ENCODE measurements around the gene ACRBP.

Gene ACRBP

DNA sequence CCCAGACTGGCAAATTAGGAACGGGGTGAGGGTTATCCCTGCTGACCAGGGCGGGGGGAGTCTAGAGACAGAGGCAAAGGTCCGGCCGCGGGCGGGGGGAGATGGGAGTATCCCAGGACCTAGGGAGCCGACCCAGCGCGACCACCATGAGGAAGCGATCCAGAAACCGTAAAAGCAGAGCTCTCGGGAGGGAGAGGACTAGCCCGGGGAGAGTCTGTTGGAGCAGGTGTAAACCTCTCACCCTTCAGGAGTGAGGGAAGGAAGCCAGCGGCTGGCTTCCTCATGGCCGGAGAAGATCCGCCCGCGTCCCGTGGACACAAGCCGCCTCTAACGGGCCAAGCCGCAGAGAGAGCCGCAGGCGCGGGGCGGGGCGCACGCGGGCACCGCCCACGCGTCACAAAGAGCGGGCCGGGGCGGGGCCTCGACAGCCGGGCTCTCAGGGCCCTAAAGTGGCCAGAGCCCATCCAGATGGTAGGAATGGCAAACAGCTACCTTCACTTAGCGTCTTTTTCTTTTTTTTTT is at the start of gene ACRBP:
Gene ACRBP (minus strand): TSS at position 350 of the 522 bp plus-strand sequence. CDS start 66 bp downstream, at position 284.
- DNase-seq, result no peak

GRCh38 chr12:6695313-6696045 is 48.2 kb upstream of the ACRBP start:
- no peak for DNase-seq

DNA sequence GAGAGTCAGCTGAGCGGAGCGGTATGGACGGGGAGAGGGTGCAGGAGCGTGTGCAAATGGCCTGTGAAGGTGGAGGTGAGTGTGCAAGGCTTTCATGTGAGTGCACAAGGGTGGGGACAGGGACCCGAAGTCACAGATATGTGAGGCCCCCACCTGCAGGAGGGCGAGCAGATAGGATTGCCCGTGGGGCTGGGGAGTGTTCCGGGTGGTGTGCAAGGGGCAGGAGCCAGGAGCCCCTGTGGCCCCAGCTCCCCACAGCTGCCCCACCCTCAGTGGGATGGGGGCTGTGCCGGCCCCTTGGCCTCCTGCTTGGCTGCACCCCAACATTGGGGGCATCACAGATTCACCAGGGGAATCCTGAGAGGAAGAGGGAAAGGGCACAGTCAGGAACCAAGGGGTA is 47.5 kb upstream of the ACRBP start:
- DNase-seq, result no peak

GRCh38 chr12:6693832-6694355 is 46.7 kb upstream of the ACRBP start:
- DNase-seq, result no peak

GRCh38 chr12:6692888-6693287 is 45.7 kb upstream of the ACRBP start:
- DNase-seq, result no peak

DNA sequence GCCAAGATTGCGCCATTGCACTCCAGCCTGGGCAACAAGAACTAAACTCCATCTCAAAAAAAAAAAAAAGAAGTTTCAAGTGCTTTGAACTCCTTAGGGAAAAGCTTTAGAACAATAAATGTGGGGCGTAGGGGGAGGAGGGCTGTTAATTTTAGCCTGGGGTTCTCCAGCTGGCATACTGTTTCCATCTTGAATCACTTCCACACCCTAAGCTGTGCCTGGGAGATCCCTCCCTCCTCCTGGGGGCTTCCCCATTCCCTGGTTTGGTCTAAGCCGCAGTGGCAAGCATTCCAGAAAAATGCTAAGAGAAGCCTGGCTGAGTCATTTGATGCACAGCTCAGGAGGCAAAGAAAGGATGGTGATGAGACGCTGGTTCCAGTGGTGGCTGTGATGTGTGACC is 44.2 kb upstream of the ACRBP start:
- DNase-seq, result no peak

DNA sequence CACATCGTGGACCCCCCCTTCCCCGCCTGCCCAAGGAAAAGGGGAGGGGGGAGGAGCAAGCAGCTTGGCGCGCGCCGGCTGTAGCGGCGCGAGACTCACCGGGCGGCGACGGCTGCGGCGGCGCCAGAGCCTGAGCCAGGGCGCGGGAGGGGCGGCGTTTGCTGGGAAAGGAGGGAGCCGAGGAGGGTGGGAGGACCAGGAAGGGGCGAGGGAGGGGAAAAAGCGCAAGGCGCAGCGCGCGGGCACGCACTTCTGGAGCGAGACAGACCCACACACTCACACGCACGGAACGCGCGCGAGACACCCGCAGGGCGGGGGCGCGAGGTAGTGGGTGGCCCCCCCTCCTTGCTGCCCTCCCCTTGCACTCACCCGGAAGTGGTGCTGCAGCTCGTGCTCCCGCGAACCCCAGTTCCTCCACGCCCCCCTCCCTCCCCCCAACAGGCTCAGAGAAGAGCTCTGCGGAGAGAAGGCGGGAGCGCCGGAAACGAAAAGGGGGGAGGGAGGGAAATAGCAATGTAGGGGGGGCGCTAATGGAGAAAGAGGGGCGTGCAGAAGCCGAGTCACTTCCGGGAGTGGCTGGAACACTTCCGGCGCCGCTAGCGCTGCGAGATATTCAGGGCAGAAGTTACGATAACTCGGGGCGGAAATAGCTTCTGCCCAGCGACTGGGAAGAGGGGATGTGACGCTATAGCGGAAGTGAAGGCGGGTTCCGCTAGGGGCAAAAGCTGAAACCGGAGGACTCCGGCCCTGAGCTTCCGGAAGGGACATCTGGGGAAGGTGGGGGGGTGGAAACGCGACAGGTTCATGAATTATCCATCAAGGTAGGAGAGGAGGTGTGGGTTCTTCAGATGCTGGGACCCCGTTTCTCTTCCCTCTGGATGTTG is 42.0 kb upstream of the ACRBP start, which contains the start of gene ZNF384:
Gene ZNF384 (minus strand): TSS at position 377 of the 884 bp plus-strand sequence. CDS start 9,855 bp downstream, outside the sequence.
- DNase-seq, result peak; percentile 92 to 96

DNA sequence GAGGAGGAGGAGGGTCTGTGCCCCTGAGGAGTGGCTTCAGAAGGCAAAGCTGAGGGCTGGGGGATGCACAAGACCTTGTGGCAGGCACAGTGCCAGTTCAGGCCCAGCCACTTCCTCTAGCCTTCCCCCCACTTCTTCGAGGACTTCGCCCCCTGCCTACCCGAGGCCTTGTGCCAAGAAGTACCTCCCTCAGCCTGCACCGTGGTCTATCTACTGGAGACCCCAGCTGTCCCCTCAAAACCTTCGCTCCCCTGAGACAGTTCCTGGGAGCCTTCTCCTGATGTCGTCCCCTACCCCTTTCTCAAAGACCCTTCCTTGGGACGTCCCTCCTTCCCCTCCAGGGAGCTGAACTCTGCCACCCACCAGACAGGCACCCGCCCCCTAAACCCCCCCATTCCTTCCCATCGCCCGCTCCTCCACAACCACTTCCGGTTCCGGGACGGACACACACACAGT is 41.3 kb upstream of the ACRBP start:
- no peak for DNase-seq

DNA sequence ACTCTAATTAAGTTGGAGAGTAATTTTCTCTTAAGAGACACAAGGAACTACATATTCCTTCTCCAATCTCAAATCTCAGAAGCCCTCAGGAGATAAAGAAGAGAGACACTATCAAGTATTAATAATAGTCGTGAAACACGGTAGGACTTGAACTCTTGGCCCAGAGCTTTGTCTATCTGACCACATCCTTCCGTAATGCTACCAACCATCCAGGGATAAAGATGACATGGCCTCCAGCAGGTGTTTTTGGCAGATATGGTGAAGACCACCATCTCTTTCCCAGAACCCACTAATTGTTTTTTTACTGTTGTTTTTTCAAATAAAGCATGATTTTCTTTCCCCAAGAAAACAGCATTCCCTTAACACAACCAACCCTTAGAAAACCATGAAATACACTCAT is 38.6 kb upstream of the ACRBP start:
- no peak for DNase-seq

DNA sequence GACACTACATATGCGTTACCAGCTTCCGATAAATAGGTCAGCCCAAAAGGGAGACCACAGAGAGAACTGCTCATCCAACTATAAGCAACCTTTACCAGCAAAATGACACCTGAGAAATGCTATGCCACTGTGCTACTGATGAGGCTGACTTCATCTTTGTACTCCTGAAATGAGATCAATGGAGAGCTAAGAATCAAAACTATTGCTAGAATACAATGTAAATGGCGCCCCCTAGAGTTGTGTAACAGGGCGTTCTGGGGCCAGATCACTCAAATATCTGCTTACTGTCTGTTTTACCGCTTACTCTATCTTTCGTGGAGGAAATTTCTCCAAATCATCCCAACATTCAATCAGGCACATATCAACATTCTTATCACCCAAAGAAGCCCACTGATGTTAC is 37.4 kb upstream of the ACRBP start:
- peak; percentile 39 to 47 for DNase-seq

DNA sequence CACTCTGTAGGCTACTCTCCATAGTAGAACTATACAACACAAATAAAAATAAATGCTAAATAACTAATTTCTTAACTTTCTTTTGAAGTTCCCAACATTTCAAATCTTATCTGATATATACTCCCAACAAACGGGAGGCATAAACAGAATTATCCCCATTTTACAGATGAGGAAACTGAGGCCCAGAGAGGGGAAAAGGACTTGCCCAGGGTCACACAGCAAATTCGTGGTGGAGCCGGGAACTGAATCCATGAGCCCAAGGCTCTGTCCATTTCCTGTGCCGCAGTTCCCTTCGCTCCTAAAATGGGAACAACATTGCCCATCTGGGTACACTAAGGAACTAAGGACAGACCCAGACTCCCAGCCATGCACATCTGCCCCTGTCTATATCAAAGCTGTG is 29.7 kb upstream of the ACRBP start:
- DNase-seq, result no peak

DNA sequence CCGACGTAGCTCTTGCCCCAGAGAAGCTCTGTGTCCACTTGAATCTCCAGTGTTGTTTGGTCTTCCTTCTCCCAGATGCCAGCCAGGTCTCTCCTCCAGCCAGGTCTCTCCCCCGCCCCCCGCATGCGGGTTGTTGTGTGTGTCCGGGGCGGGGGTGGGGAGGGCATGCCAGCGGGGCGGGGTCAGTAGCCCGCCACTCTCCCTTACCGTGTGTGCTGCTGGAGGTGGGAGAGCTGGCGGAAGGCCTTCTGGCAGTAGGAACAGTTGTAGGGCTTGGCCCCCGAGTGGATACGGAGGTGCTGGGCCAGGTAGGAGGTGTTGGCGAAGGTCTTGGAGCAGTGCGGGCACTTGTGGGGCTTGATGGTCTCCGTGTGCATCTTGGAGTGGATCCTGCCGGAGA is 24.9 kb upstream of the ACRBP start:
- no peak for DNase-seq

- DNase-seq, result no peak
Measured at GRCh38 chr12:6667559-6668210, 20.5 kb upstream of the ACRBP start.

- DNase-seq, result no peak
Measured at GRCh38 chr12:6666211-6666610, 19.0 kb upstream of the ACRBP start.

DNA sequence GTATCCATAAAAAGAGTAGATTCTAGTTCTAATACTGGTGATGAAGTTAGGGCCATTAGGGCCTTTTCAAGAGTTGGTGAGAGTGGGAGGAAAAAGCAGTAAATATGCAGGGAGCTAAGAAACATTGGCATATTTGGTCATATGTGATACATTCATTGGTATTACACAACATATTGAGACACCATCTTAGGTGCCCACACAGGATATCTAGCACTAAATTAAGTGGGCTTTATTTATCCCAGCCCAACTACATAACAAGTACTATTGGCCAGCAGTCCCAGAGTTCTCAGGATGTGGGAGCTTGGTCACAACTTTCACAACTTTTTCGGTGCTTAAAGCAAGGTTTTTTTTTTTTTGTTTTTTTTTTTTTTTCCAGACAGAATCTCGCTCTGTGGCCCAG is 17.7 kb upstream of the ACRBP start:
- no peak for DNase-seq

GRCh38 chr12:6662906-6663742 is 15.9 kb upstream of the ACRBP start, which contains the start of gene ING4:
Gene ING4 (minus strand): TSS chr12:6663119. CDS start chr12:6663101, 18 bp downstream.
- peak; percentile 95 to 96 for DNase-seq

- no peak for DNase-seq
Measured at GRCh38 chr12:6662602-6662905, 15.3 kb upstream of the ACRBP start.

GRCh38 chr12:6653987-6654386 is 6.8 kb upstream of the ACRBP start:
- no peak for DNase-seq

- DNase-seq, result no peak
Measured at GRCh38 chr12:6653342-6653741, 6.1 kb upstream of the ACRBP start.

- DNase-seq, result no peak
Measured at GRCh38 chr12:6652391-6652790, 5.2 kb upstream of the ACRBP start.

DNA sequence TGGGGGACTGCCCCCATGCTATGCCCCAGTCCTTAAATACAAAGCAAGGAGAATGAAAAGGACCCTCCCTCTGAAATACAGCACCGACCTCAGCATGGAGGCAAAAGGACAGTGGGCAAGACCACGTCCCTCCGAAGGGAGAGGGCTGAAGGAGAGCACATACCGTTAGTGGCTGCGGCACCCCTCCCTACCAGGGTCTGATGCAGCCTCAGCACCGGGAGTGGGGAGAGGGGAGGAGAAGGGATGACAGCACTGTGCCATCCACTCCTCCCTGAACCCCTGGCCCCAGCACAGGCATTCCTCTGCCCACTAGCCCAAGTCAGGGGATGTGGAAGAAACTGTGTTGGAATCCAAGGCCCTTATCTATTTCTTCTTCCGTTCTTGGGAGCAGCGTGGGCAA is 3.6 kb upstream of the ACRBP start:
- DNase-seq, result no peak

All from activated CD4-positive, alpha-beta T cell treated with anti-CD3 and anti-CD28 coated beads for 4 hours (primary cell).